WTC11 (cell line): ENCODE results near the gene RASGRP3. TPM values are rescaled to one million over a fixed set of nuclear protein-coding genes. Genes with fewer than 3 reads are reported as not detected.

Source experiments
- ATAC-seq: fragments of 200-7000 bp; cut with Tn5 transposase; 2 replicates; pipeline ENCODE4 v1.10.0; 2021; ENCODE audit warnings: mild to moderate bottlenecking, moderate library complexity
- CTCF ChIA-PET: fragments of 300-600 bp; sonication (Branson Sonifier 250); formaldehyde crosslinking; loops from one replicate; lab custom pipeline; 2021; ENCODE audit warnings: antibody characterized with exemption; lab: Charles Lee
- POLR2A ChIA-PET: fragments of 350-600 bp; sonication (Branson Sonifier 250); formaldehyde crosslinking; loops from one replicate; lab custom pipeline; 2021; ENCODE audit warnings: antibody characterized with exemption; lab: Charles Lee
- DNase-seq: peaks from one replicate; pipeline ENCODE4 v3.0.0; 2021; ENCODE audit warnings: low spot score
- H3K27ac Mint-ChIP-seq: 2 replicates; pipeline ENCODE4 v1.8.0; 2021; ENCODE audit warnings: mixed read lengths
- H3K27me3 Mint-ChIP-seq: 2 replicates; pipeline ENCODE4 v1.8.0; 2021; ENCODE audit warnings: low read depth, mild to moderate bottlenecking, moderate library complexity, mixed read lengths
- H3K36me3 Mint-ChIP-seq: 2 replicates; pipeline ENCODE4 v1.8.0; 2021; ENCODE audit warnings: mixed read lengths
- H3K4me1 Mint-ChIP-seq: 2 replicates; pipeline ENCODE4 v1.8.0; 2022; ENCODE audit warnings: mixed read lengths
- H3K4me3 Mint-ChIP-seq: 2 replicates; pipeline ENCODE4 v1.8.0; 2021; ENCODE audit warnings: mild to moderate bottlenecking, moderate library complexity, mixed read lengths
- H3K9me3 Mint-ChIP-seq: 2 replicates; pipeline ENCODE4 v1.8.0; 2021; ENCODE audit warnings: mixed read lengths
- AFF4 ChIP-seq: sonication (generic); formaldehyde crosslinking; IDR thresholded peaks from 2 replicates; pipeline ENCODE4 v1.8.1; 2023; ENCODE audit warnings: mild to moderate bottlenecking, missing genetic modification reagents, borderline replicate concordance
- ATF1 ChIP-seq: sonication (generic); formaldehyde crosslinking; IDR thresholded peaks from 2 replicates; pipeline ENCODE4 v1.8.1; 2023; ENCODE audit warnings: mild to moderate bottlenecking, moderate library complexity, missing genetic modification reagents
- CREB1 ChIP-seq: sonication (generic); formaldehyde crosslinking; IDR thresholded peaks from 2 replicates; pipeline ENCODE4 v1.8.0; 2023; ENCODE audit warnings: mild to moderate bottlenecking, missing genetic modification reagents
- ELF4 ChIP-seq: sonication (generic); formaldehyde crosslinking; IDR thresholded peaks from 2 replicates; pipeline ENCODE4 v1.8.1; 2022; ENCODE audit warnings: low read depth, mild to moderate bottlenecking, moderate library complexity, missing genetic modification reagents
- EMX1 ChIP-seq: fragments of 250-450 bp; sonication (Bioruptor Pico); IDR thresholded peaks from 2 replicates; pipeline ENCODE4 v1.8.0; 2021; ENCODE audit warnings: mild to moderate bottlenecking
- ESRRA ChIP-seq: sonication (generic); formaldehyde crosslinking; IDR thresholded peaks from 2 replicates; pipeline ENCODE4 v1.8.1; 2022; ENCODE audit warnings: mild to moderate bottlenecking, missing genetic modification reagents, borderline replicate concordance
- ETV6 ChIP-seq: sonication (generic); formaldehyde crosslinking; IDR thresholded peaks from 2 replicates; pipeline ENCODE4 v1.8.1; 2022; ENCODE audit warnings: mild to moderate bottlenecking, missing genetic modification reagents
- FOXK1 ChIP-seq: sonication (generic); formaldehyde crosslinking; IDR thresholded peaks from 2 replicates; pipeline ENCODE4 v1.8.0; 2022; ENCODE audit warnings: mild to moderate bottlenecking, moderate library complexity, missing genetic modification reagents
- GRHL2 ChIP-seq: fragments of 250-450 bp; sonication (Bioruptor Pico); IDR thresholded peaks from 2 replicates; pipeline ENCODE4 v1.8.0; 2022; ENCODE audit warnings: mild to moderate bottlenecking, moderate library complexity; ENCODE audit not compliant: insufficient replicate concordance, severe bottlenecking
- IRF2 ChIP-seq: sonication (generic); formaldehyde crosslinking; IDR thresholded peaks from 2 replicates; pipeline ENCODE4 v1.8.0; 2022; ENCODE audit warnings: low read depth, missing genetic modification reagents, borderline replicate concordance
- KAT7 ChIP-seq: sonication (generic); formaldehyde crosslinking; IDR thresholded peaks from 2 replicates; pipeline ENCODE4 v1.8.1; 2023; ENCODE audit warnings: missing genetic modification reagents, mild to moderate bottlenecking, borderline replicate concordance
- NFATC4 ChIP-seq: fragments of 250-450 bp; sonication (Bioruptor Pico); IDR thresholded peaks from 2 replicates; pipeline ENCODE4 v1.9.0; 2021; ENCODE audit warnings: mild to moderate bottlenecking
- NFYB ChIP-seq: sonication (generic); formaldehyde crosslinking; conservative IDR thresholded peaks from 2 replicates; pipeline ENCODE4 v1.8.0; 2022; ENCODE audit warnings: low read depth, missing genetic modification reagents
- TCF7 ChIP-seq: sonication (generic); formaldehyde crosslinking; IDR thresholded peaks from 2 replicates; pipeline ENCODE4 v1.8.0; 2022; ENCODE audit warnings: mild to moderate bottlenecking, low read depth, missing genetic modification reagents, moderate library complexity
- ZBTB21 ChIP-seq: sonication (generic); formaldehyde crosslinking; IDR thresholded peaks from 2 replicates; pipeline ENCODE4 v1.8.1; 2023; ENCODE audit warnings: mild to moderate bottlenecking, missing genetic modification reagents, borderline replicate concordance
- ZNF138 ChIP-seq: sonication (generic); formaldehyde crosslinking; conservative IDR thresholded peaks from 2 replicates; pipeline ENCODE4 v1.8.1; 2022; ENCODE audit warnings: mild to moderate bottlenecking, moderate library complexity, missing genetic modification reagents
- ZNF423 ChIP-seq: fragments of 250-450 bp; sonication (Bioruptor Pico); IDR thresholded peaks from 2 replicates; pipeline ENCODE4 v2.1.2; 2022; ENCODE audit warnings: mild to moderate bottlenecking, moderate library complexity
- ZNF425 ChIP-seq: fragments of 250-450 bp; sonication (Bioruptor Pico); conservative IDR thresholded peaks from 2 replicates; pipeline ENCODE4 v1.9.0; 2021; ENCODE audit warnings: mild to moderate bottlenecking
- ZNF671 ChIP-seq: fragments of 250-450 bp; sonication (Bioruptor Pico); IDR thresholded peaks from 2 replicates; pipeline ENCODE4 v1.8.0; 2021; ENCODE audit warnings: mild to moderate bottlenecking
- total RNA-seq: library from RNA; stranded (reverse); gene quantifications from 3 replicates; pipeline ENCODE4 v1.2.3, GENCODE V29; 2021
- TF ChIP-seq, protein P1 (sequence below): fragments of 250-450 bp; sonication (Bioruptor Pico); IDR thresholded peaks from 2 replicates; pipeline ENCODE4 v1.9.0; 2021; ENCODE audit warnings: moderate library complexity, mild to moderate bottlenecking, inconsistent platforms, borderline replicate concordance

RASGRP3 gene
- total RNA-seq, 1 experiment from 2014 or later = 0.11 TPM

DNA sequence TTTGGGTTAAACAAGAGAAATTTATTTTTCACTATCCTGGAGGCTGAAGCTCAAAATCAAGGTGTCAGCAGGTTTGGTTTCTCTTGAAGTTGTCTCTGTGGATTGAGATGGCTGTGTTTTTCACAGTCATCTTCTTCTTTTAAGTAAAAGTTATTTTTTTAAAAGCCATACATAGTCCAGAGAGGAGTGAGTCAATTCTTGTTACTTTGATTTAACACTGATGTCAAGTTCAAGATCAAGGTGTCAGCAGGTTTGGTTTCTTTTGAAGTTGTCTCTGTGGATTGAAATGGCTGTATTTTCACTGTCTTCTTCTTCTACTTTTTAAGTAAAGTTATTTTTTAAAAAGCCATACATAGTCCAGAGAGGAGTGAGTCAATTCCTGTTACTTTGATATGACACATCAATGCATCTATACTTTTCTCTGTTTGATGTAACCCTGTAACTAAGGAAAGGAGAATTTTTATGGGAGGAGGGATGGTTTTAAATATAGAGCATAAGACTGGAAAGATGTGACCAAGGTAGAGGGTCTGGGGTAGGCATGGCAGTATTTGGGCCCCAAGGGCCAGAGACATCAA is 22.5 kb upstream of the RASGRP3 start (continued):
- TF ChIP-seq ZNF425 (CRISPR knock-in tag) = no peak
- TF ChIP-seq, all 79 proteins: peak for 0

DNA sequence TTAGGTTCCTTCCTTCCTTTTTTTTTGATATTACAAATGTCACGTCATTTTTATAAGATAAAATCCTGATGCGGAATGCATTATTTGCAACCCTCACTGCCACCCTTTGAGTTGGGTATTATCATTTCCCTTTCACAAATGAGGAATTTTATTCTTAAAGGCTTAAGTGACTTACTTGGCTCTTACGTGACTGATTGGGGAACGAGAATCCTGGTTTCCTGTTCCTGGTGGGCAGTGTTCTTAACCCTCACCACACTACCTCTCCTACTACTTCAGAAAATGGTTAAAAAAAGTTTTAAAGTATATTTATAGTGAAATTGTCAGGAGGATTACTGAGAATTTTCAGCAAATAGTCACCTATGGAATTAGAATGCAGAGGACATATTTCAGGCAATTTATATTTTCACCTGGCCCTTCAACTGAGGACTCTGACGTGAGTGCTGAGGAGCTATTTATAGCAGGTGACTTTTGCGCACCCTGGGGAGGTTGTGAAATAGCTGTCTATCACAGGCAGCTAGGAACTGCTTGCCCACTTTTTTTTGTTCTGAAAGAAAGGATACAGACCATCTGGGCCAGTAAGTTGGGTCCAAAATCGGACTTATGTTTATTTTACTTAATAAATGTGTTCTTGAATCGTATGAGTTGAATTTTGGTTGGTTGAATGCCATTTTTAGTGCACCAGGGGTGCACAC is 18.7 kb upstream of the RASGRP3 start:
- DNase-seq (no peak), ATAC-seq (no peak)
- TF ChIP-seq GRHL2 (CRISPR knock-in tag) (no peak), ATF1 (no peak), ELF4 (CRISPR knock-in tag) (no peak)
- Mint-ChIP-seq H3K4me3 (no peak overlapping the region), H3K36me3 (peaks cover 11% of the 10 kb centered on the region), H3K27me3 (no peaks in the 10 kb centered on the region), H3K9me3 (peaks cover 21% of the 10 kb centered on the region), H3K4me1 (peaks cover 6% of the 10 kb centered on the region), H3K27ac (no peak overlapping the region)
- CTCF ChIA-PET = interaction anchor here (1.2 kb wide), 1 partner anchor 126 kb away, joined by 3 read pairs; no protein-coding TSS in a partner anchor
- POLR2A ChIA-PET = no interaction called here

GRCh38 chr2:33458248-33458819 is 18.1 kb upstream of the RASGRP3 start:
- H3K27me3 Mint-ChIP-seq = no peaks in the 10 kb centered on the region
- POLR2A ChIA-PET = no interaction called here
- CTCF ChIA-PET = interaction anchor here (1.2 kb wide), 1 partner anchor 125 kb away, joined by 3 read pairs; no protein-coding TSS in a partner anchor
- no peak overlapping the region for H3K4me3 Mint-ChIP-seq
- DNase-seq (no peak), ATAC-seq (no peak)
- TF ChIP-seq EMX1 (CRISPR knock-in tag) (no peak), ETV6 (no peak), NFATC4 (CRISPR knock-in tag) (no peak), ZNF425 (CRISPR knock-in tag) (no peak), ZBTB21 (CRISPR knock-in tag) (no peak), ZNF671 (CRISPR knock-in tag) (no peak), IRF2 (CRISPR knock-in tag) (no peak), TCF7 (CRISPR knock-in tag) (no peak), ZNF138 (no peak), FOXK1 (no peak), ESRRA (CRISPR knock-in tag) (no peak), KAT7 (CRISPR knock-in tag) (no peak), ZNF423 (CRISPR knock-in tag) (no peak)
- peaks cover 6% of the 10 kb centered on the region for H3K4me1 Mint-ChIP-seq
- H3K36me3 Mint-ChIP-seq = peaks cover 6% of the 10 kb centered on the region
- H3K9me3 Mint-ChIP-seq = peaks cover 14% of the 10 kb centered on the region
- no peak overlapping the region for H3K27ac Mint-ChIP-seq

- CTCF ChIA-PET = no interaction called here
Measured at GRCh38 chr2:33459745-33460144, 16.7 kb upstream of the RASGRP3 start.

More at GRCh38 chr2:33459745-33460144, 16.7 kb upstream of the RASGRP3 start:
- Mint-ChIP-seq H3K4me1 (peaks cover 6% of the 10 kb centered on the region), H3K9me3 (peaks cover 2% of the 10 kb centered on the region; the same call in 1 of the 2 replicates), H3K27me3 (no peaks in the 10 kb centered on the region), H3K36me3 (no peaks in the 10 kb centered on the region), H3K4me3 (no peak overlapping the region), H3K27ac (no peak overlapping the region)
- DNase-seq (no peak), ATAC-seq (no peak)
- TF ChIP-seq AFF4 (CRISPR knock-in tag) (no peak), NFYB (no peak), KAT7 (CRISPR knock-in tag) (no peak), CREB1 (CRISPR knock-in tag) (no peak)
- TF ChIP-seq, protein P1, sequence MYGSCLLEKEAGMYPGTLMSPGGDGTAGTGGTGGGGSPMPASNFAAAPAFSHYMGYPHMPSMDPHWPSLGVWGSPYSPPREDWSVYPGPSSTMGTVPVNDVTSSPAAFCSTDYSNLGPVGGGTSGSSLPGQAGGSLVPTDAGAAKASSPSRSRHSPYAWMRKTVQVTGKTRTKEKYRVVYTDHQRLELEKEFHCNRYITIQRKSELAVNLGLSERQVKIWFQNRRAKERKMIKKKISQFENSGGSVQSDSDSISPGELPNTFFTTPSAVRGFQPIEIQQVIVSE (CRISPR knock-in tag) = no peak
- POLR2A ChIA-PET = no interaction called here
